ENCODE measurements around the gene ZNF579.
A peak's percentile ranks its signal among the peaks of the same experiment; 100 is the strongest.

DNA sequence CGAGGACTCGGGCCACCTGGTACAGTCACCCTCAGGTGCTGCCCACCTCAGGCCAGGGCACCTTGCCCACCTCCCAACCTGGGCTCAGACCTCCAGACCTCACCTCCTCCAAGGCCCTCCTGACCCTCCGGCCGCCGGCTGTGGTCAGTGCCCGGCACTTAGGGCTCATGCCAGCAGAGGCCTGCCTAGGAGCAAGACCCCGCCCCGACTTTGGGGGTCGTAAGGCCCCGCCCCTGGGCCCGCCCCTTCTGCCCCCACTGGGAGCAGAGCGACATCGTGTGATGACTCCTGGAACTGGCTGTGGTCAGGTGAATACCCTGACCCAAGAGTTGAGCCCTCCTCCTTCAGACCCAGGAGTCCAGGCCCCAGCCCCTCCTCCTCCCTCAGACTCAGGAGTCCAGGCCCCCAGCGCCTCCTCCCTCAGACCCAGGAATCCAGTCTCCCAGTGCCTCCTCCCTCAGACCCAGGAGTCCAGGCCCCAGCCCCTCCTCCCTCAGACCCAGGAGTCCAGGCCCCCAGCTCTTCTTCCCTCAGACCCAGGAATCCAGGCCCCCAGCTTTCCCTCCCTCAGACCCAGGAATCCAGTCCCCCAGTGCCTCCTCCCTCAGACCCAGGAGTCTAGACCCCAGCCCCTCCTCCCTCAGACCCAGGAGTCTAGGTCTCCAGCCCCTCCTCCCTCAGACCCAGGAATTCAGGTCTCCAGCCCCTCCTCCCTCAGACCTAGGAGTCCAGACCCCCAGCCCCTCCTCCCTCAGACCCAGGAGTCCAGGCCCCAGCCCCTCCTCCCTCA, 43.5 kb downstream of the ZNF579 start, which contains the start of gene SBK2:
- TF ChIP-seq, protein P1, sequence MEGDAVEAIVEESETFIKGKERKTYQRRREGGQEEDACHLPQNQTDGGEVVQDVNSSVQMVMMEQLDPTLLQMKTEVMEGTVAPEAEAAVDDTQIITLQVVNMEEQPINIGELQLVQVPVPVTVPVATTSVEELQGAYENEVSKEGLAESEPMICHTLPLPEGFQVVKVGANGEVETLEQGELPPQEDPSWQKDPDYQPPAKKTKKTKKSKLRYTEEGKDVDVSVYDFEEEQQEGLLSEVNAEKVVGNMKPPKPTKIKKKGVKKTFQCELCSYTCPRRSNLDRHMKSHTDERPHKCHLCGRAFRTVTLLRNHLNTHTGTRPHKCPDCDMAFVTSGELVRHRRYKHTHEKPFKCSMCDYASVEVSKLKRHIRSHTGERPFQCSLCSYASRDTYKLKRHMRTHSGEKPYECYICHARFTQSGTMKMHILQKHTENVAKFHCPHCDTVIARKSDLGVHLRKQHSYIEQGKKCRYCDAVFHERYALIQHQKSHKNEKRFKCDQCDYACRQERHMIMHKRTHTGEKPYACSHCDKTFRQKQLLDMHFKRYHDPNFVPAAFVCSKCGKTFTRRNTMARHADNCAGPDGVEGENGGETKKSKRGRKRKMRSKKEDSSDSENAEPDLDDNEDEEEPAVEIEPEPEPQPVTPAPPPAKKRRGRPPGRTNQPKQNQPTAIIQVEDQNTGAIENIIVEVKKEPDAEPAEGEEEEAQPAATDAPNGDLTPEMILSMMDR (conservative IDR thresholded peaks at IDR 0.05; ENCODE audit: low read depth, low read length) = peak; percentile 35; the same call in 1 of the 2 replicates
- TF ChIP-seq EZH2 (IDR thresholded peaks at IDR 0.05; ENCODE audit: low read length, unreplicated experiment) (no peak), EZH2phosphoT487 (IDR thresholded peaks at IDR 0.05; ENCODE audit: borderline replicate concordance, low read length) (no peak)
